ENCODE measurements around the gene DMD.

The DMD gene

GRCh38 chrX:31555506-31555905, 1655.8 kb downstream of the DMD start:
- DNase-seq = no peak

- DNase-seq = no peak
Measured at GRCh38 chrX:31551913-31552312, 1659.4 kb downstream of the DMD start.

- no peak for DNase-seq
Measured at GRCh38 chrX:31550158-31550557, 1661.2 kb downstream of the DMD start.

- DNase-seq = no peak
Measured at GRCh38 chrX:31547816-31548215, 1663.5 kb downstream of the DMD start.

- DNase-seq = no peak
Measured at GRCh38 chrX:31547416-31547815, 1663.9 kb downstream of the DMD start.

GRCh38 chrX:31546126-31546525, 1665.2 kb downstream of the DMD start:
- no peak for DNase-seq

- DNase-seq = no peak
Measured at GRCh38 chrX:31545726-31546125, 1665.6 kb downstream of the DMD start.

- DNase-seq = no peak
Measured at GRCh38 chrX:31545191-31545590, 1666.2 kb downstream of the DMD start.

GRCh38 chrX:31543634-31544033, 1667.7 kb downstream of the DMD start:
- no peak for DNase-seq

GRCh38 chrX:31542566-31542965, 1668.8 kb downstream of the DMD start:
- no peak for DNase-seq

GRCh38 chrX:31540313-31540712, 1671.0 kb downstream of the DMD start:
- no peak for DNase-seq

- no peak for DNase-seq
Measured at GRCh38 chrX:31527455-31528126, 1683.8 kb downstream of the DMD start.

- DNase-seq = no peak
Measured at GRCh38 chrX:31523884-31524536, 1687.3 kb downstream of the DMD start.

GRCh38 chrX:31522760-31523159, 1688.6 kb downstream of the DMD start:
- DNase-seq = no peak

- no peak for DNase-seq
Measured at GRCh38 chrX:31521941-31522340, 1689.4 kb downstream of the DMD start.

- DNase-seq = no peak
Measured at GRCh38 chrX:31516527-31516926, 1694.8 kb downstream of the DMD start.

GRCh38 chrX:31508338-31508737, 1703.0 kb downstream of the DMD start:
- no peak for DNase-seq

GRCh38 chrX:31506928-31507327, 1704.4 kb downstream of the DMD start:
- DNase-seq = no peak

- DNase-seq = no peak
Measured at GRCh38 chrX:31506360-31506759, 1705.0 kb downstream of the DMD start.

GRCh38 chrX:31500921-31501320, 1710.4 kb downstream of the DMD start:
- DNase-seq = no peak

- DNase-seq = no peak
Measured at GRCh38 chrX:31499109-31499508, 1712.2 kb downstream of the DMD start.

GRCh38 chrX:31497086-31497485, 1714.3 kb downstream of the DMD start:
- DNase-seq = no peak

- DNase-seq = no peak
Measured at GRCh38 chrX:31487951-31488350, 1723.4 kb downstream of the DMD start.

GRCh38 chrX:31483336-31483735, 1728.0 kb downstream of the DMD start:
- DNase-seq = no peak

GRCh38 chrX:31480696-31481095, 1730.7 kb downstream of the DMD start:
- no peak for DNase-seq

All from stimulated activated CD4-positive, alpha-beta T cell treated with anti-CD3 and anti-CD28 coated beads, Interleukin-2, amount 100 ng/mL, for 24 hours (primary cell).